HL-60 (cell line): Measurements from ENCODE around the gene PRPF40B.

Source experiments
- CTCF ChIP-seq: IDR thresholded peaks from one replicate; pipeline ENCODE4 v1.5.1; 2011; ENCODE audit warnings: low read length, control low read depth, inconsistent platforms; ENCODE audit not compliant: insufficient read depth
- GABPA ChIP-seq: IDR thresholded peaks from 2 replicates; pipeline ENCODE4 v1.6.1; 2012; ENCODE audit warnings: low read depth
- POLR2AphosphoS5 ChIP-seq: IDR thresholded peaks from 2 replicates; pipeline ENCODE4 v1.6.1; 2012; ENCODE audit warnings: low read depth

GRCh38 chr12:49655595-49656236 lies 32.4 kb downstream of the PRPF40B start:
- TF ChIP-seq CTCF (no peak), GABPA (no peak), POLR2AphosphoS5 (no peak)
